CD4-positive, alpha-beta T cell treated with Interleukin-1 beta for 1 hour (primary cell): ENCODE measurements around the gene MSH3.

ENCODE experiments used
- DNase-seq, 2 donors: peaks; one replicate each; pipeline ENCODE4 v3.0.0-alpha.2; 2020 to 2022

Gene MSH3

DNA sequence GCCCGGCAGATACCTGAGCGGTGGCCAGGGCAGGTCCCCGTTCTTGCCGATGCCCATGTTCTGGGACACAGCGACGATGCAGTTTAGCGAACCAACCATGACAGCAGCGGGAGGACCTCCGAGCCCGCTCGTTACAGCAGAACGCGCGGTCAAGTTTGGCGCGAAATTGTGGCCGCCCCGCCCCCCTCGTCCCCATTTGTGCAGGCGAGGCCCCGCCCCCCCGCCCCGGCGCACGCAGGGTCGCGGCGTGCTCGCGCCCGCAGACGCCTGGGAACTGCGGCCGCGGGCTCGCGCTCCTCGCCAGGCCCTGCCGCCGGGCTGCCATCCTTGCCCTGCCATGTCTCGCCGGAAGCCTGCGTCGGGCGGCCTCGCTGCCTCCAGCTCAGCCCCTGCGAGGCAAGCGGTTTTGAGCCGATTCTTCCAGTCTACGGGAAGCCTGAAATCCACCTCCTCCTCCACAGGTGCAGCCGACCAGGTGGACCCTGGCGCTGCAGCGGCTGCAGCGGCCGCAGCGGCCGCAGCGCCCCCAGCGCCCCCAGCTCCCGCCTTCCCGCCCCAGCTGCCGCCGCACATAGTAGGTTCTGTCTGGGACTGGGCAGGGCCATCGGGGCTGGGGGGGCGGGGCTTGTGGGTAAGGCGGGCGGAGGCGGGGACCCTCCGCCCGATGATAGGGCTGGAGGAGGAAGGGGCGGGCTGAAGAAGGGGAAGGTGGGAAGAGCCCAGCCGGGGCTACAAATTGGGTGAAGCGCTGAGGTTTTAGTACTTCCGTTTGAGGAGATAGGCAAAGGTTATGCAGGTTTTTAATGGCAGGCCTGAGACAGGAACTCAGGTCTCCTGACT is at the start of gene MSH3, which contains the start of gene DHFR:
Gene MSH3, plus strand, starts transcription at position 262 of the 840 bp plus-strand sequence. Its CDS starts 76 bp downstream, at position 338.
Gene DHFR, minus strand, starts transcription at position 593 of the 840 bp plus-strand sequence. Its CDS starts 494 bp downstream, at position 99.
- peak; percentile 90 to 91 for DNase-seq

DNA sequence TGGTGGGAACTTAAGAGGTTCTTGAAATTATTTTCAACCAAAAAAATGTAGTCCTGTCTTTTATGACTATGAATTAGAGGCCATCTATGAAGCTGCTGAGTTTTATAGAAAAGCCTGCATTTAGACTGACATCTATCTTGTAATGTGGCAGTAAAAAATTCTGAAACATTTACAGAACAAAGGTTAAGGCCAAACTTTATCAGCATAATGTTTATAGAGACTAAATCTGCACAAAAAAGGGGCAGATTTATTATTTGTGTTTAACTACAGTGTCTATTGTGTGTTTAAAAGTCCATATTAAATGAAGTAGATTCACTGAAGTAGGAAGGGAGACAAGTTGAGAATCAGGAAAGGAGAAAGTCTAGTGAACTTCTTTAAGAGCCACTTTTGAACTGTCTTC is 47.1 kb upstream of the MSH3 start:
- no peak for DNase-seq

DNA sequence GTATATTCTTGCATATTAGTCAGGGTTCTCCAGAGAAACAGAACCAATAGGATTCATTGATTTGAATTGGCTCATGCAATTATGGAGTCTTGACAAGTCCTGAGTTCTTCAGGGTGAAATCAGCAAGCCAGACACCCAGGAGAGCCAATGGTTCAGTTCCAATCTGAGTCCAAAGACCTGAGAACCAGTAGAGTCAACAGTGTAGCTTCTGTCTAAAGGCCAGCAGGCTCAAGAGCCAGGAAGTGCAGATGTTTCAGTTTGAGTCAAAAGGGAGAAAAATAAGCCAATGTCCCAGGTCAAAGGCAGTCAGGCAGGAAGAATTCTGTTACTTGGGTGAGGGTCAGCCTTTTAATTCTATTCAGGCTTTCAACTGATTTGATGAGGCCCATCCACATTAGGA is 46.6 kb upstream of the MSH3 start:
- no peak for DNase-seq

DNA sequence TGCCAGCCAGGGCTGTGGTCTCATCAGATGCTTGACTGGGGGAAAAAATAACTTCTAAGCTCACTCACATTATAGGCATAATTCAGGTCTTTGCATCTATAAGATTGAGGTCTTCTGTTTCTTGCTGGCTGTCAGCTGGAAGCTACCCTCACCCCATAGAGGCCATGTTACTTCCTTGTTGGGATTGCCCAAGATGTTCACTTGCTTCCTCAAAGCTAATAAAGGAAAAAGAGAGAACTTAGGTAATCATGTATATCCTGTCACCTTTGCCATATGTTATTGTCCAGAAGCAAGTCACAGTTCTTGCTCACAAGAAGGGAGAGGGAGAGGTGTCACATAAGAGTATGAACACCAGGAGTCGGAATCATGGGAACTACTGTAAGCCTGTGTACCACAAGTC is 45.7 kb upstream of the MSH3 start:
- DNase-seq, result no peak

DNA sequence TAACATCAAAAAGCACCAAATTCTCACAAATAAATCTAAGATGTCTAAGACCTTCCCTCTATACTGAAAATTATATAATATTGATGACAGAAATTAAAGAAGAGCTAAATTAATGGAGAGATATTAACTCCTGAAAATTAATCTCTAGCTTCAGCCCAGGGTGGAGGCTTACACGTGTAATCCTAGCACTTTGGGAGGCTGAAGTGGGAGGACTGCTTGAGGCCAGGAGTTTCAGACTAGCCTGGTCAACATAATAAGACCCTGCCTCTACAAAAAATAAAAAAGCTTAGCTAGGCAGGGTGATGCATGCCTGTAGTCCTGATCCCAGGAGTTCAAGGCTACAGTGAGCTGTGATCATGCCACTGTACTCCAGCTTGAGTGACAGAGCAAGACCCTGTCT is 44.8 kb upstream of the MSH3 start:
- DNase-seq, result no peak

DNA sequence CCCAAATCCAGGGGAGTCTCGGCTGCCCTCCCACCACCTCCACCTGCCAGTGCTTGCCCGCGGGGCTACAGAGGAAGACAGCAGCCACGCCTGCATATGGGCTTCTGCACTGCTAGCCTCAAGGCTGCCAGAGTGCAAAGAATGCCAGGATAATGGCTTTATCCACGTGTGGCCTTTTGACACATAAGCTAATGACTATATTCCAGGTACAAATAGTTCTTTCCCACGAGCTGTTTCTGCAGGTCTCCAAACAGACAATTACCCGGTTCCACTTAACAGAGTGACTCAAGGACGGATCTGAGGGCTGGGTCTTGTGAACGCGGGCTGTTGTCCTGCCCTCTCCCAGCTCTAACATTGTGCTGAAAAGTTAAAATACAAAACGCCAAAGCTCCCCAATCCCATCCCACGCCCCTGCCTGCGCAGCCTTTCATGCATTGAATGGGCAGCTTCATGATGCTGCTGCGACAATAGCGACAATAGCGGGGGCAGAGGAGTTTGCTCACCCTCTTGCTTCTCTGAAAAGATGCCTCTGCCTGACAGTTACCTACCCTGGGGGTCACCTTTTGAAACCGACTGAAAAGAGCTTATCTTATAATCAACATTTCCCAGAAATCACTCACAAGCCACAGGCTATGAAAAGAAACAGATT is 39.1 kb upstream of the MSH3 start:
- DNase-seq, result no peak

DNA sequence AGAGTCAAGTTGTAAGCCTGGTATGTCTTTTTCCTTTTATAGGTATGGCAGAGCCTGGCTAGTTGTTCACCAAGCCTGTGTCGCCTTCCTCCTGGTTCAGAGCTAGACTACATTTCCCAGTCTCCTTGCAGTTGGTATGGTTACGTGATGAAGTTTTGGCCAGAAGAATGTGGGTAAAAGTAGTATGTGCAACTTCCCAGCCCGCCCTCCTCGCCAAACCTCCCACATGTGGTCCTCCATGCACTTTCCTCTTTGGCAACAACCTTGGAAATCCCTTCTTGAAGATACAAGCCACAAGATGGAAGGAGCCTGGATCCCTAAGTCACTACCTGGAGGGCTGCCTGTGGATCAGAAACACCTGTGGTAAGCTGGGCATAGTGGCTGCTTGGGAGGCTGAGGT is 36.0 kb upstream of the MSH3 start:
- no peak for DNase-seq

DNA sequence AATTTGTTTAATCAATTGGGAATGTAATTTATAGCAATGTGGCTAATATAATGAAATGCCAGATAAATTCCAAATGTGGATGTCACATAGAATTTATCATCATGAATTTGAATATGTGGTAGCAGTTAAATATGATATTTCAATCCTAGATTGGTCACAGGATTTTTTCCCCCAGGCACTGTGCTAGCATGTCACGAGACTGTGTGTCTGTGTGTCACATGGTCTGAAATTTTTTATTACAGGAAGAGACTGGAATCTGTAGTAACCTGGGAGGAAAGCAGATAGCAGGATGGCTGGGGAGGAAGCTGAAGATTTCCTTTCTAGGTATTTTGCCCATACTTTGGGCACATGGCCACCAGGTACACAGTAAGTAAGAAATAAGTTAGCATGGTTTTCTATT is 35.4 kb upstream of the MSH3 start:
- DNase-seq, result no peak

DNA sequence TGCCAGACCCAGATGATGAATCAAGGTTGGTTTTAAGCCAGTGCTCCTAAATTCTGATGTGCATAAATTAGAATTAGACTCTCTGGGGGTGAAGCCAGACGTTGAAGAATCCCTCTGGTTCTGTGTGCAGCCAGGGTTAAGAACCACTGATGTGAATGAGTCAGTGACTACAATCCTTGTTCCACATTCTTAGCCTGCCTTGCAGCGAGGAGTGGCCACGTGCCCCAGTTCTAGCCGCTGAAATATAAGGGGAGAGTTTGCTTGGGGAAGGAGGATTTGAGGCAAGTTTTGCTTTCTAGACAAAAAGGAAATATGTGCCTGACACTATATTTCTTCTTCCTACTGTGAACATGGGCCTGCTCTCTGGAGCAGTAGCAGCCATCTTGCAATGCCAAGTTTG is 34.2 kb upstream of the MSH3 start:
- DNase-seq, result no peak

DNA sequence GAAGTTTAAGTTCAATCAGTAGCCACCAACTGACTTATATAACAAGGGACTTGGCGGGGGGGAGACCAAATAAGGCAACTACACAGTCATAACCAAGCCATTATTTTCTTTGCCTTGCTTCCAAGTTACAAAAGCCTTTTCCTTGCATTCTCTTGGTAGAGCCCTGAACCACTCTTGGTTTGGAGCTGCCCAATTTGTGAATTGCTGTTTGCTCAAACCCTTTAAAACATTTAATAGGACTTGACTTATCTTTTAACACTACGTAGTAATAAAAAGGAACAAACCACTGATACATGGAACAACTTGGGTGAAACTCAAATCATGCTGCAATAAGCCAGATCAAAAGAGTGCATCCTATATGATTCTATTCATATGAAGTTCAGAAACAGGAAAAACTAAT is 31.7 kb upstream of the MSH3 start:
- DNase-seq, result no peak

DNA sequence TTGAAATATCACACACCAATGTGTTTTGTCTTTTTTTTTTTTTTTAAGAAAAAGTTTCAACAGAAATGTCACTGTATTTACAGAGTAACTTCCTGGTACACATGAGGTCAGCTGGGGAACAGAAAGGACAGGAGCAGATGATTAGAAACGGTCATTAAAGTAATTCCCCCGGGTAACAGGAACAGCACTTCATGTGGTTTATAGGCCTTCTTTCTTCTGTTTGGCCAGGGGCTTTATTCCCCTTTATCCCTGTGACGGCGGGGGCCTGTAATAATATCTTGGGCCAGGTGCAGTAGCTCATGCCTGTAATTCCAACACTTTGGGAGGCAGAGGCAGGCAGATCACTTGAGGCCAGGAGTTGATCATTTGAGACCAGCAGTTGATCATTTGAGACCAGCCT is 30.5 kb upstream of the MSH3 start:
- DNase-seq, result no peak

DNA sequence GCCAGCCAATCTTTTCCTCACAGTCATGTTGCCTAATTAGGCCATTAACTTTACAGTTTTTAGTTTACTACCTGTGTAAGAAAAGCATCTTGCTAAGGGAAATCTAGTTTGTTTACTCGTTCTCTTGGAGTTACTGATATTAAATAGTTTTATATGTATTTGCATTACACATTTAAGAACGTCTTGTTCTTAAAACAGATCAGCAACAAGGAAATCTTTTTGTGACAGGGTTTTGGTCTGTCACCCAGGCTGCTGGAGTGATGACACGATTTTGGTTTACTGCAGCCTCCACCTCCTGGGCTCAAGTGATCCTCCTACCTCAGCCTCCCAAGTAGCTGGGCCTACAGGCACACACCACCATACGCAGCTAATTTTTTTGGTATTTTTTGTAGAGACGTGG is 29.2 kb upstream of the MSH3 start:
- no peak for DNase-seq

DNA sequence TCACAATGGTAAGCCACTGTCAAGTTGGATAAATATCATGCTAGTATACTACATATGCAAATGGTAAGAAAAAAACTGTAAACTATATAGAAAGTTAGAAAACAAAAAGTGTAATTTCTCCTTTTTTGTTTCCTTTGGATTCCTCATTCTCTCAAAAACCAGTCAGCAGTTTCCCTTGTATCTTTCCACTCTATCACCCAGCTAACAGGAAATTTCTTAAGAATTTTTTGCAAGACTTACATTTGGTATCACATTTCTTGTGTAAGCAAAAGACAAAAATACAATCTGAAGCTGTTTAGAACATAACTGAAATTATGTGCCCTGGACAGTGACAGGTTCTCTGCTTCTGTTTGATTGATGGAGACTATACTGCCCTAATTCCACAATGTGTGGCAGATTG is 25.2 kb upstream of the MSH3 start:
- no peak for DNase-seq

DNA sequence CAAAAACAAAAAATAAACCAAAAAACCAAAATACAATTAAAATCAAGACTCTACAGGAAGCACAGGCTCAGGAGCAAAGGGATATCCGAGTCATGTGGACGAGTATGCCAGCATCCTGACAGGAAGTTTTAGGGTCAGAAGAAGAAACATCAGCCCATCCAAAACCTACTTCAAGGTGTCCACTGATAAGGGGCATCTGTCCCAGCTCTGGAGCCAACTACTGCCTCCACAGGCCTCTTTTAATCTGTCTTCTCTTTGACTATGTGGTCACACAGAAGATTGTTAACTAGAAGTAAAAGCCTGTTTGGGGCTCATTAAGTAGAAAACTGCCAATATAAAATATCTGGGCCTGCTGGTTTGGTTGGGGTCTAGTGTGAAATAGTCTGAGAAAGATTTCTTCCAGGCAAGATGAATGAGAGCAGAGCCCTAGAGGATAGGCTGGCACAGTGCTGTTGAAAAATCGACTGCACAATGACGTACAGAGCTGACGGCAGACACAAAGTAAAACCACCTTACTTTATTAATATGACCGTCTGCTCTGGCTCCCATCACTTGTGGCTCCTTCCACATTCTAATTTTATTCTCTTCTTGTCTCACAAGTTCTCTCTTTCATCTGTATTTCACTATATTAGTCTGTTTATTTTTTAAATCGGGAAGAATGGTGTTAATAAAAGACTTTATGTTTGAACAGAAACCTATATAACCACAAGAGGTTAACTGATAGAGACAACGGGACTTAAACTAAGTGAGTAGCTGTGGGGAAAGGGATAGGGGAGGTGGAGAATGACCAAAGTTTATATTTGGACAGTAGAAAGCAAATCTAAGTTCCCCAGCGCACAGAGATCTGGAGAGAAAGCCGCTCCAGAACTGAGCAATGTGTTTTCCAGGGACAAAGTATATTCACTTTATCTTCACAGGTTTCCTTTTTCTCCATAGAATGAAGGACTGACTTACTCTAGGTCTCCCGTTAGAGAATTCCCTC is 22.9 kb upstream of the MSH3 start:
- no peak for DNase-seq

DNA sequence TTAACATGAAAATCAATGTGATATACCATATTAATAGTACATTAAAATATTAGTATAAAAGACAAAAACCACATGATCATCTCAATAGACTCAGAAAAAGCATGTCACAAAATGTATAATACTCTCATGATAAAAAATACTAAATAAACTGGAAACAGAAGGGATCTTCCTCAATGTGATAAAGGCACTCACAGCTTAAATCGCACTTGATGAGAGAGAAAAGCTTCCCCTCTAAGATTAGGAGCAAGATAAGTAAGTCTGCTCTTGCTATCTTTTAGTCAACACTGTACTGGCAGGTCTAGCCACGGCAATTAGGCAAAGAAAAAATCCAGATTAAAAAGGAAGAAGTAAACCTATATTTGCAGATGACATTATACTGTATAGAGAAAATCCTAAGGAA is 21.8 kb upstream of the MSH3 start:
- no peak for DNase-seq

DNA sequence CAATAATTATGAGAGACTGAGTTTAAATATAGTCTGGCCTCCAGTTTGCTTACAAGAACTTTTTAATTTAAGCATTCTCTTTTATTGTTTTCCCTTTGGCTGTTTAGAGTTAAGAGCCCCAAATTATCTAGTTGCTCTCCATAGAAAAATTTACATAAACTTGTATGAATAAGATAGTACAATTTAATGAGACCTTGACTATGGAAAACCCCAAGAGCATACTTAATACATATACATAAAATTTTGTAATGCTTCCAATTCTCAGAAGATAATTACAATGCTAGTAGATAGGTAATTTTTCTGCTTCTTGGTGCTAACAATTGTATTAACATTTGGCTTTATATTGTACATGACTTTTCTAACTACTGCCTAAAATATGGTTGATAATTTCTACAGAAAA is 20.3 kb upstream of the MSH3 start:
- no peak for DNase-seq

DNA sequence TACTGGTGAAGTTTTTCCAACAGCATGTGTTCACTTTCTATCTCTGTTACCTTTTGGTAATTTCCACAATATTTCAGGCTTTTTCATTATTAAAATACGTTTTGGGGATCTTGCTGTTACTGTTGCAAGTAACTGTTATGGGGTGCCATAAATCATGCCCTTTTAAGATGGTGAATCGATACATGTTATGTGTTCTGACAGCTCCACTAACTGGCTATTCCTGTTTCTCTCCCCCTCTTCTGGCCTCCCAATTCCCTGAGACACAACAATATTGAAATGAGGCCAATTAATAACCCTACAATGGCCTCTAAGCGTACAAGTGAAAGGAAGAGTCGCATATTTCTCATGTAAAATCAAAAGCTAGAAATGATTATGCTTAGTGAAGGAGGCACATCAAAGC is 13.1 kb upstream of the MSH3 start:
- no peak for DNase-seq

DNA sequence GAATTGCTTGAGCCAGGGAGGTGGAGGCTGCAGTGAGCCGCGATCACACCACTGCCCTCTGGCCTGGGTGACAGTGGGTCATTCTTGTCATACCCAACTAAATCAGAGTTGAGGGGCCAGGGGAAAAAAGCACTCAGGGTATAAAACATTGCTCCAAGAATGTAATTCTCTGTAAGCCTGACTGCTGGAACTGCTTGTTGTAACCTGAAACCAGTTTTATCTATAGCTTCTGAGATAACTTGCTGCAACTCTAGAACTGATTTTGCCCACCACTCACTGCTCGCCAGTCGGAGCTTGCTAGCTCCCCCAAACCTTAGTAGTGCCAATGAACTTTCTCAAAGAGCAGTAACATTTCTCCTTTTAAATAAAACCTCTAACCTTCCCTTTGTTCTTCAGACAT is 9.6 kb upstream of the MSH3 start:
- DNase-seq, result no peak

DNA sequence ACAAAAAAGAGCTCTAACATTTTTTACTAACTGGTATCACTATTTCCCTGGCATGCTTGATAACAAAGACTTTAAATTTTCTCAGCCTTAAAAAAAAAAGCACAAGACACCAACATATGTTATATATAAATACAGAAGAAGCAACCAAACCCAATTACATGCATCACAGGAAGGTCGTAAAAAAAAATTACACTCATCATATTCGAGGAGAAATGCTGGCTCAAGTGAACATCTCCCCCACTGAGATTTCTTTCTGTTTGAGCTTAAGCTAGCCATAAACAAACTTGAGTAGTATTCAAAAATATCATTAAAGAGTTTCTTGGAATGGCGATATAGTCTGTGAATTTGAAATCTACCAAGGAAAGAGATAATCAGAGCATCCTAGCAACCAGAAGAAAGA is 7.5 kb upstream of the MSH3 start:
- no peak for DNase-seq

DNA sequence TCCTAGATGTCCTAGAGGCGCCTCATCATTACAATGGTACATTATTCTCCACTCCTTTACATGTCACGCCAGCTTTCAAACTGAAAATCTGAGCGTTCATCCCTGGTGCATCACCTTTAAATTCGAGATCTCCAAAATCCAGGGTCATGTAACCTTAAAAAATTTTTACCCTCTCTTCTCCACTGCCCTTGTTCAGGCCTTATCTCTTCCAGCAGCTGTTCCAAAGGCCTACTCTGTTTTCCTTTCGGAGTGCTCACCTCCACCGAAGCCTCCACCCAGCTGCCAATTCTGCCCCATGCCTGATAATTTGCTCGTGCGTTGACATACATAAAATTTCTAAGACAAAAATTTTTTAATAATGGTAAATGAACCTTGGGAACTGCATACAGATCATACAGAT is 950 bp upstream of the MSH3 start:
- DNase-seq, result no peak

DNA sequence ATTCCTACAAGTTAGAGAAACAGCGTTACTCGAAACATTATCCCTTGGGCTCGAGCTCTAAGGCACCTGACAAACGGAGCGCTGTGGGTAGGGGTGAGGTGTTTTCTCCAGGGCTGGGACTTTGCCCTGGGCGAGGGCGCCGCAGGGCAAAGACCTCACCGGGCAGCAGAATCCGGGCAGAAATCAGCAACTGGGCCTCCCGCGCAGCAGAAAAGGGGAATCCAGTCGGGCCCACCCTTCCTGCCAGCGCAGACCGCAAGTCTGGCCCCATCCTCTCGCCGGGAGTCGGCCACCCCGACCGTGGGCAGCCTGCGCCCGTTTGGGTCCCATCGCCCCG is 430 bp upstream of the MSH3 start:
- peak in 1 of 2 donors; percentile 1 for DNase-seq

DNA sequence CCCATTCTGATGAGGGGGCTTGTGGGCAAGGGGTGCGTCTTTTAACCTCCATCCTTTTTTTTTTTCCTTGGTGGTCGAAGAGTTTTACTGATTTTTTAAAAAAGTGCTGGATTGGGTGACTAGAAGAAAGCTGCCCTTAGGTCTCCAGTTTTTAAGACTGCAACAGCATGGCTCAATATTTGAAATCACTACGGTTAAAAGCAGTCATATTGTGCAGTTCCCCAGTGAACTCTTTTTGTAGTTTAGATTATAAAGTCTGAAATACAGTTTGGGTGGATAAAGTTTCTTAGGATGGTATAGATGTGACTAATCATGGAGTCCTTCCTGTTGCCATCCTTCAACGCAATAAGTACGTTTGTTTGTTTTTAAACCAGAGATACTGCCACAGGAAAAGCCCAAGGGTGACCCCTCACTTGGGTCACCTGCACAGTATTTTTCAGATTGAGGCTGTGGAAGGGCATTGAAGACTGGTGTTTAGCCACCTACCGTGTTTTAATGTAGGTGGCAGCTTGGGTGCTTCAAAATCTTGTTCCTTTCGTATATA is 851 bp downstream of the MSH3 start:
- DNase-seq, result peak in 1 of 2 donors; percentile 10

DNA sequence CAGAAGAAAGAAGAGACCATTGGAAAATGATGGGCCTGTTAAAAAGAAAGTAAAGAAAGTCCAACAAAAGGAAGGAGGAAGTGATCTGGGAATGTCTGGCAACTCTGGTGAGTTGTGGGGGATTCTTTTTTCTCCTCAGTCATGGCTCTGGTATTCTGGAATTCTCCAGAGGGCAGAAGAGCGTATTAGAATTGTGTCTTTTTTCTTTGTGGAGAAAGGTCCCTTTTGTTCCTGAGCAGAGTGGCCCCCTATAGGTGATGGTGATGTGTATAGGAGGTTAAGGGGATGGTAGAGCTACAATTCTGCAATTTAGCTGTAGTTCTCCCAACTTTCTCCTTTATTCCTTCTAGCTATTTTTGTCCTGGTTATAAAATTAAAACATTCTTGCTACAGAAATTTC is 2.0 kb downstream of the MSH3 start:
- DNase-seq, result no peak
